ENCODE measurements around the gene SGCA. TPM values are rescaled to one million over a fixed set of nuclear protein-coding genes. Genes with fewer than 3 reads are reported as not detected.

Gene SGCA
- total and polyA plus RNA-seq, 2 of the 13 experiments (the other 11 are each of a cell fraction or from before 2014, with no cell fraction given) = not detected

DNA sequence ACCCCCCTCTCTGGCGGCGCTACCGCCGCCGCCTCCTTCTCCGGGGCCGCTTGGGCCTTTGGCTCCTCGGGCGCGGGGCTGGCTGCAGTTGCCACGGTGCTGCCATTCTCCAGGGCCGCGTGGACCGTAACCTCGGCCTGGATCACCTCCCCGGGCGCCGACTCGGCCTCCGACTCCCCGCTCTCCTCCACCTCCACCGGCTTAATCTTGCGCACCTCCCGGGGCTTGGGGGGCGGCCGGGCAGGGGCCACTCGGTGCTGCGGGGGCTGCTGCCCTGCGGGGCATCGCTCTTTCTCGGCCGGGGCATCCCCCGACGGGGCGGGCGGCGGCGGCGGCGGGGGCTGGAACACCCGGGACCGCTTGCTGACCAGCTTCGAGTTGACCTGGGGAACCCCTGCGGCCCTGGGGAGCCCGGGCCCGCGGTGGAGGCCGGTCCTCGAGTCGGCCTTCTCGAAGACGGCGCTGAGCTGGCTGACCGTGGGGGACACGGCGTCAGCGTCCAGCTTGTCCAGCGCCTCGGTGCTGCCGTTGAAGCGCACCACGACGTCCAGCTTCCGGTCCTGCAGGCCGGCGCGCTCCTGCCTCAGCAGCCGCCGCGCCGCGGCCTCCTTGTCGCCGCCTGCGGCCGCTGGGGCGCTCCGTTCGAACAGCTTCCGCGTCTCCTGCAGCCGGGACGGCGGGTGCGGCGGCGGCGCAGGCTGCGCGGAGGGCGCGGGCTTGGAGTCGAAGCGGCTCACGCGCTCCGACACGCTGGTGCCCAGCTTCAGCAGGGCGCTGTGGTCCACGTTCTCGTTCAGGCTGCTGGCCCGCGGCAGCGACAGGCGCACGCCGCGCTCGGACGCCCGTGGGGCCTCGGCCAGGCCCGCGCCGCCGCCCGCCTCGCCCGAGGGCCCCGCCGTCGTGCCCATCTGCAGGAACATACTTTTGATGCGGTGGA lies 16.1 kb upstream of the SGCA start (continued):
- TF ChIP-seq, protein P1, sequence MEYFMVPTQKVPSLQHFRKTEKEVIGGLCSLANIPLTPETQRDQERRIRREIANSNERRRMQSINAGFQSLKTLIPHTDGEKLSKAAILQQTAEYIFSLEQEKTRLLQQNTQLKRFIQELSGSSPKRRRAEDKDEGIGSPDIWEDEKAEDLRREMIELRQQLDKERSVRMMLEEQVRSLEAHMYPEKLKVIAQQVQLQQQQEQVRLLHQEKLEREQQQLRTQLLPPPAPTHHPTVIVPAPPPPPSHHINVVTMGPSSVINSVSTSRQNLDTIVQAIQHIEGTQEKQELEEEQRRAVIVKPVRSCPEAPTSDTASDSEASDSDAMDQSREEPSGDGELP (IDR thresholded peaks at IDR 0.05; ENCODE audit: borderline replicate concordance, low read depth) = no peak
- TF ChIP-seq, protein P2, sequence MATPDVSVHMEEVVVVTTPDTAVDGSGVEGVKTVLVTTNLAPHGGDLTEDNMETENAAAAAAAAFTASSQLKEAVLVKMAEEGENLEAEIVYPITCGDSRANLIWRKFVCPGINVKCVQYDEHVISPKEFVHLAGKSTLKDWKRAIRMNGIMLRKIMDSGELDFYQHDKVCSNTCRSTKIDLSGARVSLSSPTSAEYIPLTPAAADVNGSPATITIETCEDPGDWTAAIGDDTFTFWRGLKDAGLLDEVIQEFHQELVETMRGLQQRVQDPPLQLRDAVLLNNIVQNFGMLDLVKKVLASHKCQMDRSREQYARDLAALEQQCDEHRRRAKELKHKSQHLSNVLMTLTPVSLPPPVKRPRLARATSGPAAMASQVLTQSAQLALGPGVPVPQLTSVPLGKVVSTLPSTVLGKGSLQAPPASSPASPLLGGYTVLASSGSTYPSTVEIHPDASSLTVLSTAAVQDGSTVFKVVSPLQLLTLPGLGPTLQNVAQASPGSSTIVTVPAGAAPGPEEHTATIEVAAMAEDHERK (CRISPR knock-in tag; IDR thresholded peaks at IDR 0.05; ENCODE audit: low read depth) = no peak
- TF ChIP-seq, protein P3, sequence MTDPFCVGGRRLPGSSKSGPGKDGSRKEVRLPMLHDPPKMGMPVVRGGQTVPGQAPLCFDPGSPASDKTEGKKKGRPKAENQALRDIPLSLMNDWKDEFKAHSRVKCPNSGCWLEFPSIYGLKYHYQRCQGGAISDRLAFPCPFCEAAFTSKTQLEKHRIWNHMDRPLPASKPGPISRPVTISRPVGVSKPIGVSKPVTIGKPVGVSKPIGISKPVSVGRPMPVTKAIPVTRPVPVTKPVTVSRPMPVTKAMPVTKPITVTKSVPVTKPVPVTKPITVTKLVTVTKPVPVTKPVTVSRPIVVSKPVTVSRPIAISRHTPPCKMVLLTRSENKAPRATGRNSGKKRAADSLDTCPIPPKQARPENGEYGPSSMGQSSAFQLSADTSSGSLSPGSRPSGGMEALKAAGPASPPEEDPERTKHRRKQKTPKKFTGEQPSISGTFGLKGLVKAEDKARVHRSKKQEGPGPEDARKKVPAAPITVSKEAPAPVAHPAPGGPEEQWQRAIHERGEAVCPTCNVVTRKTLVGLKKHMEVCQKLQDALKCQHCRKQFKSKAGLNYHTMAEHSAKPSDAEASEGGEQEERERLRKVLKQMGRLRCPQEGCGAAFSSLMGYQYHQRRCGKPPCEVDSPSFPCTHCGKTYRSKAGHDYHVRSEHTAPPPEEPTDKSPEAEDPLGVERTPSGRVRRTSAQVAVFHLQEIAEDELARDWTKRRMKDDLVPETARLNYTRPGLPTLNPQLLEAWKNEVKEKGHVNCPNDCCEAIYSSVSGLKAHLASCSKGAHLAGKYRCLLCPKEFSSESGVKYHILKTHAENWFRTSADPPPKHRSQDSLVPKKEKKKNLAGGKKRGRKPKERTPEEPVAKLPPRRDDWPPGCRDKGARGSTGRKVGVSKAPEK (CRISPR knock-in tag; IDR thresholded peaks at IDR 0.05; ENCODE audit: borderline replicate concordance) = no peak
- no peak for TF ChIP-seq RORA (CRISPR knock-in tag; IDR thresholded peaks at IDR 0.05)
- TF ChIP-seq NFYC (CRISPR knock-in tag; IDR thresholded peaks at IDR 0.05) = no peak
- 0 out of 2 replicates have a peak, but pooled peaks have one; percentile 13 for TF ChIP-seq ZNF879 (CRISPR knock-in tag; IDR thresholded peaks at IDR 0.05)
- peak; percentile 50; the same call in 1 of the 2 replicates for TF ChIP-seq ZNF605 (CRISPR knock-in tag; IDR thresholded peaks at IDR 0.05)
- TF ChIP-seq, protein P4, sequence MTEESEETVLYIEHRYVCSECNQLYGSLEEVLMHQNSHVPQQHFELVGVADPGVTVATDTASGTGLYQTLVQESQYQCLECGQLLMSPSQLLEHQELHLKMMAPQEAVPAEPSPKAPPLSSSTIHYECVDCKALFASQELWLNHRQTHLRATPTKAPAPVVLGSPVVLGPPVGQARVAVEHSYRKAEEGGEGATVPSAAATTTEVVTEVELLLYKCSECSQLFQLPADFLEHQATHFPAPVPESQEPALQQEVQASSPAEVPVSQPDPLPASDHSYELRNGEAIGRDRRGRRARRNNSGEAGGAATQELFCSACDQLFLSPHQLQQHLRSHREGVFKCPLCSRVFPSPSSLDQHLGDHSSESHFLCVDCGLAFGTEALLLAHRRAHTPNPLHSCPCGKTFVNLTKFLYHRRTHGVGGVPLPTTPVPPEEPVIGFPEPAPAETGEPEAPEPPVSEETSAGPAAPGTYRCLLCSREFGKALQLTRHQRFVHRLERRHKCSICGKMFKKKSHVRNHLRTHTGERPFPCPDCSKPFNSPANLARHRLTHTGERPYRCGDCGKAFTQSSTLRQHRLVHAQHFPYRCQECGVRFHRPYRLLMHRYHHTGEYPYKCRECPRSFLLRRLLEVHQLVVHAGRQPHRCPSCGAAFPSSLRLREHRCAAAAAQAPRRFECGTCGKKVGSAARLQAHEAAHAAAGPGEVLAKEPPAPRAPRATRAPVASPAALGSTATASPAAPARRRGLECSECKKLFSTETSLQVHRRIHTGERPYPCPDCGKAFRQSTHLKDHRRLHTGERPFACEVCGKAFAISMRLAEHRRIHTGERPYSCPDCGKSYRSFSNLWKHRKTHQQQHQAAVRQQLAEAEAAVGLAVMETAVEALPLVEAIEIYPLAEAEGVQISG (CRISPR knock-in tag; IDR thresholded peaks at IDR 0.05) = peak; percentile 79
- TF ChIP-seq ARHGAP35 (CRISPR knock-in tag; IDR thresholded peaks at IDR 0.05; ENCODE audit: borderline replicate concordance) = no peak; the same call in 1 of the 2 replicates
- no peak for TF ChIP-seq ZNF550 (CRISPR knock-in tag; IDR thresholded peaks at IDR 0.05; ENCODE audit: borderline replicate concordance)
- no peak for TF ChIP-seq TBP (CRISPR knock-in tag; IDR thresholded peaks at IDR 0.05)
- TF ChIP-seq PAF1 (CRISPR knock-in tag; IDR thresholded peaks at IDR 0.05) = no peak
- no peak for TF ChIP-seq MIER2 (CRISPR knock-in tag; IDR thresholded peaks at IDR 0.05)
- TF ChIP-seq SRSF9 (IDR thresholded peaks at IDR 0.05; ENCODE audit: borderline replicate concordance, insufficient read depth, low read depth, low read length, poor library complexity, severe bottlenecking) = no peak
- TF ChIP-seq, protein P5, sequence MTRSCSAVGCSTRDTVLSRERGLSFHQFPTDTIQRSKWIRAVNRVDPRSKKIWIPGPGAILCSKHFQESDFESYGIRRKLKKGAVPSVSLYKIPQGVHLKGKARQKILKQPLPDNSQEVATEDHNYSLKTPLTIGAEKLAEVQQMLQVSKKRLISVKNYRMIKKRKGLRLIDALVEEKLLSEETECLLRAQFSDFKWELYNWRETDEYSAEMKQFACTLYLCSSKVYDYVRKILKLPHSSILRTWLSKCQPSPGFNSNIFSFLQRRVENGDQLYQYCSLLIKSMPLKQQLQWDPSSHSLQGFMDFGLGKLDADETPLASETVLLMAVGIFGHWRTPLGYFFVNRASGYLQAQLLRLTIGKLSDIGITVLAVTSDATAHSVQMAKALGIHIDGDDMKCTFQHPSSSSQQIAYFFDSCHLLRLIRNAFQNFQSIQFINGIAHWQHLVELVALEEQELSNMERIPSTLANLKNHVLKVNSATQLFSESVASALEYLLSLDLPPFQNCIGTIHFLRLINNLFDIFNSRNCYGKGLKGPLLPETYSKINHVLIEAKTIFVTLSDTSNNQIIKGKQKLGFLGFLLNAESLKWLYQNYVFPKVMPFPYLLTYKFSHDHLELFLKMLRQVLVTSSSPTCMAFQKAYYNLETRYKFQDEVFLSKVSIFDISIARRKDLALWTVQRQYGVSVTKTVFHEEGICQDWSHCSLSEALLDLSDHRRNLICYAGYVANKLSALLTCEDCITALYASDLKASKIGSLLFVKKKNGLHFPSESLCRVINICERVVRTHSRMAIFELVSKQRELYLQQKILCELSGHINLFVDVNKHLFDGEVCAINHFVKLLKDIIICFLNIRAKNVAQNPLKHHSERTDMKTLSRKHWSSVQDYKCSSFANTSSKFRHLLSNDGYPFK (CRISPR knock-in tag; IDR thresholded peaks at IDR 0.05; ENCODE audit: borderline replicate concordance) = no peak
- TF ChIP-seq SRSF4 (IDR thresholded peaks at IDR 0.05; ENCODE audit: low read depth, low read length, poor library complexity, severe bottlenecking) = no peak
- TF ChIP-seq HOXA5 (CRISPR knock-in tag; IDR thresholded peaks at IDR 0.05) = no peak
